Tibial artery (tissue), 4 donors: Measurements from ENCODE around the gene CERS5.
"Not testable (repeated sequence)": the region's sequence is repeated elsewhere in the genome, so short reads cannot be mapped to it uniquely, and the experiment has no call there.

Source experiments
- DNase-seq, 2 donors: peaks; one replicate each; pipeline ENCODE4 v3.0.0-alpha.2; 2019
- H3K27ac ChIP-seq, 2 donors: fragments of 200-600 bp; sonication (generic) in 1 of 2; 1 replicate in 1 of 2; 2 replicates in 1 of 2; pipeline ENCODE4 v1.5.1; 2018 to 2019; ENCODE audit warnings: mild to moderate bottlenecking in 1 of 2
- H3K27me3 ChIP-seq, 2 donors: fragments of 200-600 bp; sonication (generic) in 1 of 2; one replicate each; pipeline versions ENCODE4 v1.5.1 to v1.6.0; 2016 to 2019
- H3K36me3 ChIP-seq, 3 donors: fragments of 200-600 bp; sonication (generic) in 2 of 3; one replicate each; pipeline ENCODE4 v1.5.1; 2016 to 2019; ENCODE audit warnings: mild to moderate bottlenecking in 2 of 3
- H3K4me1 ChIP-seq, 4 donors: fragments of 200-600 bp; sonication (generic) in 2 of 4; 1 replicate in 3 of 4; 2 replicates in 1 of 4; pipeline ENCODE4 v1.5.1; 2016 to 2019
- H3K4me3 ChIP-seq, 2 donors: fragments of 200-600 bp; sonication (generic) in 1 of 2; 1 replicate in 1 of 2; 2 replicates in 1 of 2; pipeline ENCODE4 v1.5.1; 2018 to 2019; ENCODE audit warnings: mild to moderate bottlenecking in 2 of 2
- H3K9me3 ChIP-seq, 3 donors: fragments of 200-600 bp; sonication (generic) in 1 of 3; one replicate each; pipeline ENCODE4 v1.5.1; 2016 to 2019
- intact Hi-C: fragments of 100-400 bp; cut with DNase I; formaldehyde crosslinking; loops from one replicate; pipeline ENCODE4 v1.15.0; 2023; ENCODE audit warnings: low total_unique reads
- TF ChIP-seq, protein P1 (sequence below), 2 experiments: fragments of 200-600 bp in 1 of 2; fragments of 450-650 bp in 1 of 2; IDR thresholded peaks; one replicate each; pipeline ENCODE4 v1.5.1; 2017 to 2019; ENCODE audit warnings: antibody characterized with exemption in 2 of 2, mild to moderate bottlenecking in 1 of 2, moderate library complexity in 1 of 2

Gene CERS5

DNA sequence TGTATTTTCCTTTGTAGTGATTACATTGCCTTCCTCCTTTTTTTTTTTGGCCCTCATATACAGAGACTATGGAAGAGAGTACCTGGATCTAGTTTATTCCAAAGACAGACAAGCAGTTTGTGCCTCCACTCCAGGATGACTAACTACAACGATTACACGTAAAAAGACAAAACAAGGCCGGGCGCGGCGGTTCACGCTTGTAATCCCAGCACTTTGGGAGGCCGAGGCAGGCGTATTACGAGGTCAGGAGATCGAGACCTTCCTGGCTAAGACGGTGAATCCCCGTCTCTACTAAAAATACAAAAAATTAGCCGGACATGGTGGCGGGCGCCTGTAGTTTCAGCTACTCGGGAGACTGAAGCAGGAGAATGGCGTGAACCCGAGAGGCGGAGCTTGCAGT lies 2.2 kb downstream of the CERS5 start:
- TF ChIP-seq, protein P1, sequence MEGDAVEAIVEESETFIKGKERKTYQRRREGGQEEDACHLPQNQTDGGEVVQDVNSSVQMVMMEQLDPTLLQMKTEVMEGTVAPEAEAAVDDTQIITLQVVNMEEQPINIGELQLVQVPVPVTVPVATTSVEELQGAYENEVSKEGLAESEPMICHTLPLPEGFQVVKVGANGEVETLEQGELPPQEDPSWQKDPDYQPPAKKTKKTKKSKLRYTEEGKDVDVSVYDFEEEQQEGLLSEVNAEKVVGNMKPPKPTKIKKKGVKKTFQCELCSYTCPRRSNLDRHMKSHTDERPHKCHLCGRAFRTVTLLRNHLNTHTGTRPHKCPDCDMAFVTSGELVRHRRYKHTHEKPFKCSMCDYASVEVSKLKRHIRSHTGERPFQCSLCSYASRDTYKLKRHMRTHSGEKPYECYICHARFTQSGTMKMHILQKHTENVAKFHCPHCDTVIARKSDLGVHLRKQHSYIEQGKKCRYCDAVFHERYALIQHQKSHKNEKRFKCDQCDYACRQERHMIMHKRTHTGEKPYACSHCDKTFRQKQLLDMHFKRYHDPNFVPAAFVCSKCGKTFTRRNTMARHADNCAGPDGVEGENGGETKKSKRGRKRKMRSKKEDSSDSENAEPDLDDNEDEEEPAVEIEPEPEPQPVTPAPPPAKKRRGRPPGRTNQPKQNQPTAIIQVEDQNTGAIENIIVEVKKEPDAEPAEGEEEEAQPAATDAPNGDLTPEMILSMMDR (IDR thresholded peaks at IDR 0.05) = no peak
- no peaks in the 10 kb centered on the region for H3K9me3 ChIP-seq

DNA sequence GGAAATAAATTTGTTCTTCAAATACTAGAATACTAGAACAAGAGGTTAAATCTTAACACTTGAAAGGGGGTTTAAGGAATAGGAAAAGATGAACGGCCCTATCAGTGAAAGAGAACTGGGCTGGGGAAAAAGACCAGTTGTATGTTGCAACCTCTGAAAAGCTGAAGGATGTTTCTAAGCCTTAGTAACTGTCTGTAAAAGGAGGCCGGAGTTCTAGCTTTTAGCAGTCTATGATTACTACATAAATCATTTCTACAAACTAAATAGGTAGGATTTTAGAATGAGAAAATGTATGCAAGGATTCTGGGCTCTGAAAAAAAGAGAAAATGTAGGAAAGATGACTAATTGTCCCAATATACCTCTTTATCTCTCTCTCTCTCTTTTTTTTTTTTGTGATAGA lies 4.9 kb downstream of the CERS5 start:
- Histone ChIP-seq H3K27me3 (no peaks in the 10 kb centered on the region), H3K4me1 (peaks cover 0 to 35% (median 10%) of the 10 kb centered on the region in 4 donors), H3K27ac (no peak overlapping the region), H3K36me3 (no peaks in the 10 kb centered on the region), H3K9me3 (no peaks in the 10 kb centered on the region), H3K4me3 (no peak overlapping the region)
- no peak for DNase-seq
- intact Hi-C loops = no loop called here
- TF ChIP-seq, protein P1 (IDR thresholded peaks at IDR 0.05) = no peak

More for the DNA sequence above, 2.2 kb downstream of the CERS5 start:
- no peak overlapping the region for H3K27ac ChIP-seq
- H3K4me1 ChIP-seq = peaks cover 0 to 37% (median 12%) of the 10 kb centered on the region in 4 donors
- H3K36me3 ChIP-seq = no peaks in the 10 kb centered on the region
- no peak overlapping the region for H3K4me3 ChIP-seq
- DNase-seq = no peak
- H3K27me3 ChIP-seq = no peaks in the 10 kb centered on the region
- intact Hi-C loops = loop anchor here (5.0 kb wide), 1 partner anchor 53 kb away; the partner anchor contains the start of gene COX14

DNA sequence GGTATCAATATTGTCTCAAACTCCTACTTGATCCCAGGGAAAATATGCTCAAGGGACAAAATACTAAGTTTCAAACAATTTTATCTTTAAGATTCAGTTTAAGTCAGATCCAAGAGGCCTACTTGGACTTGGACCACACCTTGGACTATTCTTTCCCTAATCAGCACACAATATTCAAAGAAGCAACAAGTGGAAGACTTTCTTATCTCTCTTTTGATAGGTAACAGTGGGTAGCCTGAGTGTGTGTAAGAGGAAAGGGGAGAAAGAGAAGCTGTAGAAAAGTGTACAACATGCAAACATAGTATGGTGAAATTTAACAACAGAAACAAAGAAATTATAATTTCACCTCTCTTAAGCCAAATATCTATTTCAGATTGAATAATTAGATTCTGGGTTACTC lies 6.5 kb downstream of the CERS5 start:
- TF ChIP-seq, protein P1 (IDR thresholded peaks at IDR 0.05) = no peak
- H3K27me3 ChIP-seq = no peaks in the 10 kb centered on the region
- no peak overlapping the region for H3K4me3 ChIP-seq
- H3K9me3 ChIP-seq = no peaks in the 10 kb centered on the region
- no peak for DNase-seq
- no peaks in the 10 kb centered on the region for H3K36me3 ChIP-seq
- intact Hi-C loops = no loop called here
- peaks cover 0 to 28% (median 3%) of the 10 kb centered on the region in 4 donors for H3K4me1 ChIP-seq
- H3K27ac ChIP-seq = no peak overlapping the region

DNA sequence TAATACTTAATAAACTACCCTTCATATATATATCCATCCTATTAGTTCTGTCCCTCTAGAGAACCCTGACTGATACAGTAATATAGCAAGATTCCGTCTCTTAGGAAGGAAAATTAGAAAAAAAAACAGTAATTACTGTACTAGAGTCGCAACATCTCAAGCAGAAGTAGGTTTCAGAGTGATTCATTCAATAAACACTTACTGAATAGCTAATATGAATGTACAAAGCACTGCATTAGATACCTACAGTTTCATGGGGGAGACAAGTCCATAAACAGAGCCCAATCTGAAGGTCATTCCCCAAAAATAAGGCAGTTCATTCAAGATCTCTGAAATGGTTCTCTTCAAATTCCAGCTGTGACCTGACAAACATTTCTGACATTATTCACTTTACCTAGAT lies 9.9 kb downstream of the CERS5 start:
- Histone ChIP-seq H3K4me3 (no peak overlapping the region), H3K27ac (no peak overlapping the region), H3K27me3 (no peaks in the 10 kb centered on the region), H3K4me1 (peaks cover 0 to 7% (median 0%) of the 10 kb centered on the region in 4 donors), H3K9me3 (no peaks in the 10 kb centered on the region), H3K36me3 (peaks cover 3 to 5% (median 4%) of the 10 kb centered on the region in 3 donors)
- no peak for DNase-seq
- intact Hi-C loops = no loop called here
- TF ChIP-seq, protein P1 (IDR thresholded peaks at IDR 0.05) = no peak

DNA sequence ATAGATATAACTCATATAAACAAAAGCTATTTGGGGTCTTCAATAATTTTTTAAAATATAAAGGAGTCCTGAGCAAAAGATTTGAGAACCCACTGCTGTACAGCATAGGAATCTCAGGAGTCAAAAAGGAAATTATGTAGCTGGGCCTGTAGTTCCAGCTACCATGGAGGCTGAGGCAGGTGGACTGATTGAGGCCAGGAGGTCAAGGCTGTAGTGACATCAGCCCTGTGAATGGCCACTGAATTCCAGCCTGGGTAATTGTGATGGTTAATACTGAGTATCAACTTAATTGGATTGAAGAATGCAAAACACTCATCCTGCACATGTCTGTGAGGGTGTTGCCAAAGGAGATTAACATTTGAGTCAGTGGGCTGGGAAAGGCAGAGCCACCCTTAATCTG lies 10.5 kb downstream of the CERS5 start:
- Histone ChIP-seq H3K4me3 (no peak overlapping the region), H3K27ac (no peak overlapping the region), H3K4me1 (peaks cover 0 to 6% (median 0%) of the 10 kb centered on the region in 4 donors), H3K36me3 (peaks cover 3 to 5% (median 4%) of the 10 kb centered on the region in 3 donors), H3K27me3 (no peaks in the 10 kb centered on the region), H3K9me3 (no peaks in the 10 kb centered on the region)
- DNase-seq = no peak
- TF ChIP-seq, protein P1 (IDR thresholded peaks at IDR 0.05) = no peak
- intact Hi-C loops = no loop called here

DNA sequence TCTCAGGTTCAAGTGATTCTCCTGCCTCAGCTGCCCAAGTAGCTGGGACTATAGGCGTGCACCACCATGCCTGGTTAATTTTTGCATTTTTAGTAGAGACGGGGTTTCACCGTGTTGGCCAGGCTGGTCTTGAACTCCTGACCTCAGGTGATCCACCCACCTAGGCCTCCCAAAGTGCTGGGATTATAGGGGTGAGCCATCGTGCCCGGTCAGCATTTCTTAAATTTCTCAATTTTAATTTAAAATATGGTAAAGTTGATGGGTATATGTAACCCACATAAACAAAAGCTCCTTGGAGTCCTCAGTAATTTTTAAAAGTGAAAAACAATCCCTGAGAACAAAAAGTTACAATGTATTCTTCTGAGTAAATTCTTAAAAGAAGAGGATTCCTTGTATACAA lies 12.2 kb downstream of the CERS5 start:
- H3K36me3 ChIP-seq, H3K27ac ChIP-seq, H3K4me3 ChIP-seq, H3K4me1 ChIP-seq, DNase-seq, intact Hi-C loops, H3K27me3 ChIP-seq, H3K9me3 ChIP-seq: not testable (repeated sequence)
